Ramos (cell line): ENCODE data around the gene PLCB1.

Experiments used
- in situ Hi-C: fragments of 300-500 bp; cut with MboI; formaldehyde crosslinking; loops from one replicate; pipeline ENCODE4 v1.14.3; 2022; ENCODE audit warnings: low sequenced_read_pairs; ENCODE audit not compliant: unreplicated experiment

Gene PLCB1

DNA sequence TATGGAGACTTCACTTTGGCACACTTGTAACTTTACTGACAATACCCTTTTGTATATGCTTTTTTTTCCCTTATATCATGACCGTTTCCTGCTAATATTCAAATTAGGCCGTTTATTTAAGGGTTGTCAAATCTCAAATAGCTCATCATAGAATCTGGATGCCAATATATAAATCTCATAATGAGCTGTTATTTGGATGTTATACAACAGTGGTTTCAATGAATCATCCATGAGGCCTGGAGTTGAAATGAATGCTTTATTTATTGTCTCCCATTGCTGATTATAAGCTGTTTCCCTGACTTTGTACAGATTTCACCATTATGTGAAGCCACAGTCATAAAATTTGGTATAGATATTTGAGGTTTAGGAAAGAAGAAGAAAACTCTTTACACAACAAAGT is 256.1 kb downstream of the PLCB1 start:
- in situ Hi-C loops = no loop called here

DNA sequence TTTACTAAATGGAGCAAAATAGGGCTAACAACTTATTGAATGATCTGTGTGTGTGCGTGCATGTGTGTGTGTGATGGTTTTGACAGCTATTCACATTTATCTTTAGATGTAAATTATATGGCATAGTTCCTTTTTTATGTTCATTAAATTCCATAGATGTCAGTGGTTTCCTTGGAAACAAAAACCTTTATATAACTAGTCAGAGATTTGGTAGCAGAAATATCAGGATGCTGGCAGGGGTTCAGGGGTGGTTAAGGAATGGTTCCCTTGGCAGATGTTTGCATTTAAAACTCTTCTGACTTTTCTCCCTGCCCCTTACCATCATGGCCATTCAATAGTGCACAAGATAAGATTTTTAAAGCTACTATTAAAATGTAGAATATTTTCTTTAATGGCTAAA is 256.6 kb downstream of the PLCB1 start:
- in situ Hi-C loops = no loop called here

GRCh38 chr20:8389381-8390036 is 257.4 kb downstream of the PLCB1 start:
- in situ Hi-C loops = no loop called here

- in situ Hi-C loops = no loop called here
Measured at GRCh38 chr20:8390037-8390433, 258.0 kb downstream of the PLCB1 start.

DNA sequence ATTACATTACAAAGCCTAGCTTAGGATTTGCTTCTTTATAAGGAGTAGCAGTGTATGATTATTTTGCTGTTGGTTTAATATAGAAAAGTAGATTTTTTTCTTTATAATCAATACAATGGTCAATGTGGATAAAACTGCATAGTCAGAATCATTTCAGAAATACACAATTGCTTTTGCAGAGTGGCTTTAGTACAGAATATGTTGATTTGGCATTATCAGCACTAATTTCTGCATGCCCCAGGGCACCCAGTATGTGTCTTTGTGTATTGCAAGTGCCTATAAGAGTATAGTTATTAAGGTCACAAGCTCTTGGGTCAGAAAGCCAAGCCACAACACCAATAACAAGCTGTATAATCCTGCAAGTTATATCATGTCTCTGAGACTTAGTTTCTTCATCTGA is 258.4 kb downstream of the PLCB1 start:
- in situ Hi-C loops = no loop called here

- in situ Hi-C loops = no loop called here
Measured at GRCh38 chr20:8393381-8393780, 261.3 kb downstream of the PLCB1 start.

GRCh38 chr20:8394308-8394945 is 262.4 kb downstream of the PLCB1 start:
- in situ Hi-C loops = no loop called here

DNA sequence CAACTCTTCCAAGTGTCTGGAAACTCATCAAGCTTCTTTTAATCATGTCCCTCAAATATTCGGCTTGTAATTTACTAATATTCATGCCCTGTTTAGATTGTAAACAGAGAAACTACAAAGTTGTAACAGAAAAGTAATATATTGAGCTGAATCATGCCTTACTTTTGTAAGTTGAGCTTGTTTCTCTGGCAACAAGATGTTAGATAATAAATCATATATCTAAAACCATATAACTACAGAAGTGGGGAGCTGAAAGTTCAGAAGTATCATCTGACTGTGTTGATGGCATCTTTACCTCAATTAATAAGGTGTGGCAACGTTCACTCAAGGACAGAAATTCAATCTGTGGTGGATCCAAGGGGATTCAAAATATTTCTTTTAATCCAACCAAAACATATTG is 263.9 kb downstream of the PLCB1 start:
- in situ Hi-C loops = no loop called here

- in situ Hi-C loops = no loop called here
Measured at GRCh38 chr20:8398263-8399051, 266.4 kb downstream of the PLCB1 start.

DNA sequence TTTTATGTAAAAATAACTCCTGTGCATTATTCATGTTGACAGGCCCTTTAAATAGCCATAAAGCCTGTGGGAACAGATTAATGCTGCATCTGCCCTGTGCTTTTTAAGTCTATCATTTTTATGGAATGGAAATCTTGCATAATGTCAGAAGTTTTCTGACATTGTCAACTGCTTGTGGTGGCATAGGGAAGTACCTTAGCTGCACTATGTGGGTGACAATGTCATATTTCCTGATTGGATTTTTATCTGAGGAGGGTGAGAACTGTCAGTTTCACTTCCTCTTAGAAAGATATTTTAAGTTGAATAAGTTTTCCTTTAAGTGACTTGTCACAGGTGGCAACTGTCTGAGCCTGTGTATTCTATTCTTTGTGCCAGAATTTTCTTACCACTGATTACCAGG is 267.9 kb downstream of the PLCB1 start:
- in situ Hi-C loops = no loop called here

DNA sequence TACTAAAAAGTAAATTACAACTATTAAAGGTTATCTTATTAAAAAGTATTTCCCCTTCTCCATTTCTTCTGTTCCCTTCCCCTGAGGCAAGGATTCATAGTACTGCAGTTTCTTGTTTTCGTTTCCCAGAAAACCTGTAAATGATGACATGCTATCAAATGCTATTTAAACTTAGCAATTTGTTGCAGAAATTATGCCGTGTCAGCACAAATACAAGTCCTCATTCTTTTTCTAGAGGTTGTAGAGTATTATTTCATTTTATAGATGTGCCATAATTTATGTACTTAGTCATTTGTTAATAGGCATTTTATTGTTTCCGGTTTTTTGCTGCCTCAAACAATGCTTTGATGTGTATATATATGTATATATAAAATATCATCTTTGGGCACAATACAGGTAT is 268.4 kb downstream of the PLCB1 start:
- in situ Hi-C loops = no loop called here

GRCh38 chr20:8401556-8401955 is 269.5 kb downstream of the PLCB1 start:
- in situ Hi-C loops = no loop called here

GRCh38 chr20:8402798-8403197 is 270.7 kb downstream of the PLCB1 start:
- in situ Hi-C loops = no loop called here

DNA sequence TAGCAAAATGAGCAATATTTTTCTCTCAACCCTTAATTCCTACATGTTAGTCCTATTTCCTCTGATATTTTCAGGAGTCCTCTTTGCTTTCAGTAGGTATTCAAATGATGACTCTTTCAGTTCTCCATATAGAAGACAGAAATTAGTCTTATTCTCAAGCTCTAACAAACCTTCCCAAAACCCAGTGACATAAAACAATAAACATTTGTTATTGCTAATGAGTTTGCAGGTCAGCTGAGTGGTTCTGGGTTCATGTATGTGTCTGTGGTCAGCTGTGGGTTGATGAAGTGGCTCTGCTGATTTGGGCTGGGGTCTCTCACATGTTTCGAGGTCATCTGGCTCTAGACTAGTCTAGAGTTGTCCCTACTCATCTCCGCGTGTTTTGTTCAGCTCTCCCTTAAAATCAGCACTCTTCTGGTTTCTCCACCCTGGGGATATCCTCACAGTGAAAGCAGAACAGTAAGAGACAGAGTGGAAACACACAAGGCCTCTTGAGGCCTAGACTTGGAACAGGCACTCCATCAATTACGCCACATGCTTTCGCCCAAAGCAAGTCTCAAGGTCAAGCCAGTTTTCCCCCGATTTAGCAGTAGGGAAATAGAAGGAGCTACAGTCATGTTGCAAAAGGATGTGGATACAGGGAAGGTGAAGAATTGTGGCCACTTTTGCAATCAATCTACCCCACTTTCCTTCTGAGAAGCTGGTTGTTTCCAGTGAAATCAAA is 273.0 kb downstream of the PLCB1 start:
- in situ Hi-C loops = no loop called here

DNA sequence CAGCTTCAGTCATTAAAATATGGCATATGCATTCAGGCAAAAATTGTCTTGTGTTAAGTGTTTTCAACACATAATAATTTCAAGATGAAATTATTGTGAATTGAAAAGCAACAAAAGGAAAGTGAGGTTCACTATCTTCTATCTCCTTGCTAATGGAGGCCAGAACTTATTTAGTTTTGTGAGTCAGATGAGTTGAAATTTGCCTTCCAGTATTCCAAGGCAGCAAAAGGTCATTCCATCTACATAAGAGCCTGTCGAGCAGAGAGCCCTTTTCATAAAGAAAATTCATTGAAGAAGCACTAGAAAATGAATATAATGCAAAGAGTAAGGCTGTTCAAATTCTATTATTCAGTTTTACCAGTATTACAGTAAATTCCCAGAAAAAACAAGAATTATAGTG is 274.3 kb downstream of the PLCB1 start:
- in situ Hi-C loops = no loop called here

- in situ Hi-C loops = no loop called here
Measured at GRCh38 chr20:8408587-8409307, 276.7 kb downstream of the PLCB1 start.

- in situ Hi-C loops = no loop called here
Measured at GRCh38 chr20:8413691-8414090, 281.6 kb downstream of the PLCB1 start.

DNA sequence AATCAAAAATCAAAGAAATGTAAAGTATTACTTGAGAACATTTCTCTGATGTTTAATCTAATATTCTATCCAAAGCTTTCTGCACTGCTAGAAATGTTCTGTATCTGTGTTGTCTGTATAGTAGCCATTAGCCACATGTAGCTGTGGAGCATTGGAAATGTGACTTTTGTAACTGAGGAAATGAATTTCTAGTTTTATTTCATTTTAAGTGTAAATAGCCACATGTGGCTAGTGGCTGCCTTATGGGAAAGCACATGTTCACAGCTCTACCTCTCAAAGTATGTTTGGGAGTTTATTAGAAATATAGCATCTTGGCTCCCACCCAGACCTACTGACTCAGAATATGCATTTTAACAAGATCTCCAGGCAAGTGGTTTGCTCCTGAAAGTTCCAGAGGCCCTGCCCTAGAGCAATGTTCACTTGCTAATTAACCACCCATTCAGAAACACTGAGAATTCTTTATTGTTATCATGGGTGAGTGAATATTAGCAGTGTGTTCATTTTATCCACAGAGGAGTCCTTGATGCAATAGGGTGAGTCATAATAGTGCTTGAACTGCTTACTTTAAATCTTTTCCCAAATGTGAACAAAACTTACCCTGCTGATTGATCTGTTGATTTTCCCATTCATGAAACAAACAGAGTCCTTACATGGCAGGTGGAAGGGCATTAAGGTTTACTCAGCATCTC is 282.7 kb downstream of the PLCB1 start:
- in situ Hi-C loops = no loop called here

DNA sequence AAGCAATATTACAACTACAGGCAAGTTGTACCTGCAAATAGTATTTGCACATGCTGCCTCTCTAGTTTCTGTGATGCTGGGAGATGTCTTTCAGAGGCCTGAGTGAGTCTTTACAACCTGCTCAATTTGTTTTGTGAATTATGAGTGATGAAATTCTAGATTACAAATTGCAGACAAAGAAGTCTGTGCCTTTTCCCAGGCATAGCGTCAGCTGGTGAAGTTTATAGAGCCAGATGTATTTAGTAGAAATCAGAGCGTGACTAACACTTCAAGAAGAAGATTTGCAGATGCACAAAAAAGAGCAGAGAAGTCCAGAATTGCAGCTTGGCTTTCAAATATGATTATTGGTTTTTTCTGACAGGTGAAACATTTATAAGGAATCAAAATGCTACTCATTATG is 289.9 kb downstream of the PLCB1 start:
- in situ Hi-C loops = no loop called here

GRCh38 chr20:8423482-8423881 is 291.4 kb downstream of the PLCB1 start:
- in situ Hi-C loops = no loop called here
